ENCODE results near the gene B3GNT3. TPM values are rescaled to one million over a fixed set of nuclear protein-coding genes. Genes with fewer than 3 reads are reported as not detected.

Gene B3GNT3
- polyA plus RNA-seq, 3 donors, result not detected

DNA sequence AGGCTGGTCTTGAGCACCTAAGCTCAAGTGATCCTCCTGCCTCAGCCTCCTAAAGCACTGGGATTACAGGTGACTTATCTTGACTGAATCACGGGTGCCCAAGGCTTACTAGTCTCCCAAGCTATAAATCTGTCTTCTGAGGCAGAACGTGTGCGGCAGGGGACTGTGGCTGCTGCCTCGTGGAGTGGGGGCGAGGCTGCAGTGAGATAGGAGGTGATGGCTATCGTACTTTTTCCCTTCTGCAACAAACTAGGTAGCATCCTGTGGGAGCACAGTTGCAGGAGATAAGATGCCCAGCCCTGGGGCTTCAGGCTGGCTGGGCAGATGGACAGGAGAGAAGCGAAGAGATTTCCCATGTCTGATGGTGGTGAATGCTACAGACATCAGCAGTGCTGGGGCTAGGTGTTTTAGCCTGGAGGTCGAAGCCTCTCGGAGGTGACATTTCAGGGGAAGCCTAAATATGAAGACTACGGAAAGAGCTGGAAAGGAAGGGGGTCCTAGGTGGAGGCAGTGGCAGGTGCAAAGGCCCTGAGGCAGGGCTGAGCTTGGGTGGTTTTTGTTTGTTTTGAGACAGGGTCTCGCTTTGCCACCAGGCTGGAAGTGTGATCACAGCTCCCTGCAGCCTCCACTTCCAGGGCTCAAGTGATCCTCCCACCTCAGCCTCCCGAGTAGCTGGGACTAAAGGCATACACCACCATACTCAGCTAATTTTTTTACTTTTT, 7.4 kb downstream of the B3GNT3 start:
- H4K20me1 ChIP-seq (ENCODE audit: insufficient read depth, low read length), result no peaks in the 10 kb centered on the region
- no peaks in the 10 kb centered on the region for H3K27me3 ChIP-seq (ENCODE audit: control insufficient read depth in 2 of 2, insufficient read depth in 2 of 2, low read length in 2 of 2)
- Mint-ChIP-seq H3K4me3 (peak overlapping the region in 1 of 2 donors; percentile 35), H3K27ac (peak overlapping the region in 1 of 7 donors; percentile 51), H3K27me3 (ENCODE audit: low read depth in 3 of 3) (peaks cover 21 to 34% (median 21%) of the 10 kb centered on the region in 3 donors), H3K4me1 (peaks cover 23% of the 10 kb centered on the region), H3K9me3 (peaks cover 0 to 5% (median 1%) of the 10 kb centered on the region in 7 donors), H3K36me3 (peaks cover 0 to 6% of the 10 kb centered on the region in 2 donors)
- H3K27ac ChIP-seq (ENCODE audit: low read depth in 1 of 2, low read length in 2 of 2), result no peak overlapping the region
- no peak overlapping the region for H3K4me2 ChIP-seq (replicated peaks; ENCODE audit: extremely low read depth, low read length, poor library complexity, severe bottlenecking)
- no peak for DNase-seq
- TF ChIP-seq, protein P1, sequence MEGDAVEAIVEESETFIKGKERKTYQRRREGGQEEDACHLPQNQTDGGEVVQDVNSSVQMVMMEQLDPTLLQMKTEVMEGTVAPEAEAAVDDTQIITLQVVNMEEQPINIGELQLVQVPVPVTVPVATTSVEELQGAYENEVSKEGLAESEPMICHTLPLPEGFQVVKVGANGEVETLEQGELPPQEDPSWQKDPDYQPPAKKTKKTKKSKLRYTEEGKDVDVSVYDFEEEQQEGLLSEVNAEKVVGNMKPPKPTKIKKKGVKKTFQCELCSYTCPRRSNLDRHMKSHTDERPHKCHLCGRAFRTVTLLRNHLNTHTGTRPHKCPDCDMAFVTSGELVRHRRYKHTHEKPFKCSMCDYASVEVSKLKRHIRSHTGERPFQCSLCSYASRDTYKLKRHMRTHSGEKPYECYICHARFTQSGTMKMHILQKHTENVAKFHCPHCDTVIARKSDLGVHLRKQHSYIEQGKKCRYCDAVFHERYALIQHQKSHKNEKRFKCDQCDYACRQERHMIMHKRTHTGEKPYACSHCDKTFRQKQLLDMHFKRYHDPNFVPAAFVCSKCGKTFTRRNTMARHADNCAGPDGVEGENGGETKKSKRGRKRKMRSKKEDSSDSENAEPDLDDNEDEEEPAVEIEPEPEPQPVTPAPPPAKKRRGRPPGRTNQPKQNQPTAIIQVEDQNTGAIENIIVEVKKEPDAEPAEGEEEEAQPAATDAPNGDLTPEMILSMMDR (IDR thresholded peaks at IDR 0.05), result no peak
- 81% methylated on average over 6 of the region's 12 CpGs for WGBS (ENCODE audit: insufficient coverage)
- H3K4me3 ChIP-seq (replicated peaks in 1 of 3; ENCODE audit: low read depth in 2 of 3, low read length in 3 of 3), result no peak overlapping the region
- intact Hi-C loops (cut with micrococcal nuclease), result loop anchor here in 1 of 2 donors (5.0 kb wide), 1 partner anchor 35 kb away; no protein-coding TSS in a partner anchor
- H3K79me2 ChIP-seq (ENCODE audit: insufficient read depth, low read length), result no peaks in the 10 kb centered on the region
- H3K9me3 ChIP-seq (replicated peaks in 1 of 2; ENCODE audit: control insufficient read depth in 1 of 2, insufficient read depth in 1 of 2, low read length in 2 of 2), result no peaks in the 10 kb centered on the region
- peaks cover 17 to 19% of the 10 kb centered on the region in 2 donors for H3K4me1 ChIP-seq (ENCODE audit: control insufficient read depth in 1 of 2, insufficient read depth in 2 of 2, low read length in 2 of 2)
- no peaks in the 10 kb centered on the region for H3K36me3 ChIP-seq (replicated peaks in 1 of 2; ENCODE audit: control insufficient read depth in 1 of 2, insufficient read depth in 2 of 2, low read length in 2 of 2)
- no peak overlapping the region for H3K9ac ChIP-seq (ENCODE audit: insufficient read depth, low read length, poor library complexity, severe bottlenecking)
- H2AFZ ChIP-seq (ENCODE audit: insufficient read depth, low read depth, low read length, poor library complexity, severe bottlenecking), result peak overlapping the region; percentile 80

- Mint-ChIP-seq H3K4me3 (peak overlapping the region; percentile 61 to 87), H3K36me3 (peaks cover 0 to 6% of the 10 kb centered on the region in 2 donors), H3K4me1 (peaks cover 23% of the 10 kb centered on the region), H3K27ac (peak overlapping the region; percentile 35 to 91 (median 81)), H3K9me3 (peaks cover 0 to 5% (median 1%) of the 10 kb centered on the region in 7 donors), H3K27me3 (ENCODE audit: low read depth in 3 of 3) (peaks cover 27 to 37% (median 30%) of the 10 kb centered on the region in 3 donors)
- Histone ChIP-seq H4K20me1 (ENCODE audit: insufficient read depth, low read length) (no peaks in the 10 kb centered on the region), H3K4me3 (replicated peaks in 1 of 3; ENCODE audit: low read depth in 2 of 3, low read length in 3 of 3) (peak overlapping the region in 1 of 3 experiments; percentile 42), H2AFZ (ENCODE audit: insufficient read depth, low read depth, low read length, poor library complexity, severe bottlenecking) (peak overlapping the region; percentile 80), H3K79me2 (ENCODE audit: insufficient read depth, low read length) (no peaks in the 10 kb centered on the region), H3K27me3 (ENCODE audit: control insufficient read depth in 2 of 2, insufficient read depth in 2 of 2, low read length in 2 of 2) (peaks cover 0 to 9% of the 10 kb centered on the region in 2 donors), H3K4me2 (replicated peaks; ENCODE audit: extremely low read depth, low read length, poor library complexity, severe bottlenecking) (peak overlapping the region; percentile 60), H3K9ac (ENCODE audit: insufficient read depth, low read length, poor library complexity, severe bottlenecking) (no peak overlapping the region), H3K27ac (ENCODE audit: low read depth in 1 of 2, low read length in 2 of 2) (peak overlapping the region; percentile 34 to 65), H3K4me1 (ENCODE audit: control insufficient read depth in 1 of 2, insufficient read depth in 2 of 2, low read length in 2 of 2) (peaks cover 19 to 20% of the 10 kb centered on the region in 2 donors), H3K9me3 (replicated peaks in 1 of 2; ENCODE audit: control insufficient read depth in 1 of 2, insufficient read depth in 1 of 2, low read length in 2 of 2) (no peaks in the 10 kb centered on the region), H3K36me3 (replicated peaks in 1 of 2; ENCODE audit: control insufficient read depth in 1 of 2, insufficient read depth in 2 of 2, low read length in 2 of 2) (no peaks in the 10 kb centered on the region)
- 2% methylated on average over 10 of the region's 14 CpGs for WGBS (ENCODE audit: insufficient coverage)
- DNase-seq, result peak; percentile 65 to 70 (median 69)
- intact Hi-C loops (cut with micrococcal nuclease), result loop anchor here in 1 of 2 donors (5.0 kb wide), 1 partner anchor 34 kb away; no protein-coding TSS in a partner anchor
- TF ChIP-seq, protein P1 (IDR thresholded peaks at IDR 0.05), result no peak
Observed at GRCh38 chr19:17803264-17803896, 8.4 kb downstream of the B3GNT3 start.
